GM10266 (cell line): ENCODE data around the gene RACK1.
"Not testable (repeated sequence)": the region's sequence is repeated elsewhere in the genome, so short reads cannot be mapped to it uniquely, and the experiment has no call there.

ENCODE experiments used
- DNase-seq: peaks from one replicate; pipeline ENCODE4 v3.0.0; 2012; ENCODE audit errors: extremely low spot score
- CTCF ChIP-seq: IDR thresholded peaks from 2 replicates; pipeline ENCODE4 v1.5.1; 2012; ENCODE audit warnings: mild to moderate bottlenecking, low read depth; ENCODE audit not compliant: control insufficient read depth, insufficient read depth; ENCODE audit errors: missing control alignments

RACK1 gene

DNA sequence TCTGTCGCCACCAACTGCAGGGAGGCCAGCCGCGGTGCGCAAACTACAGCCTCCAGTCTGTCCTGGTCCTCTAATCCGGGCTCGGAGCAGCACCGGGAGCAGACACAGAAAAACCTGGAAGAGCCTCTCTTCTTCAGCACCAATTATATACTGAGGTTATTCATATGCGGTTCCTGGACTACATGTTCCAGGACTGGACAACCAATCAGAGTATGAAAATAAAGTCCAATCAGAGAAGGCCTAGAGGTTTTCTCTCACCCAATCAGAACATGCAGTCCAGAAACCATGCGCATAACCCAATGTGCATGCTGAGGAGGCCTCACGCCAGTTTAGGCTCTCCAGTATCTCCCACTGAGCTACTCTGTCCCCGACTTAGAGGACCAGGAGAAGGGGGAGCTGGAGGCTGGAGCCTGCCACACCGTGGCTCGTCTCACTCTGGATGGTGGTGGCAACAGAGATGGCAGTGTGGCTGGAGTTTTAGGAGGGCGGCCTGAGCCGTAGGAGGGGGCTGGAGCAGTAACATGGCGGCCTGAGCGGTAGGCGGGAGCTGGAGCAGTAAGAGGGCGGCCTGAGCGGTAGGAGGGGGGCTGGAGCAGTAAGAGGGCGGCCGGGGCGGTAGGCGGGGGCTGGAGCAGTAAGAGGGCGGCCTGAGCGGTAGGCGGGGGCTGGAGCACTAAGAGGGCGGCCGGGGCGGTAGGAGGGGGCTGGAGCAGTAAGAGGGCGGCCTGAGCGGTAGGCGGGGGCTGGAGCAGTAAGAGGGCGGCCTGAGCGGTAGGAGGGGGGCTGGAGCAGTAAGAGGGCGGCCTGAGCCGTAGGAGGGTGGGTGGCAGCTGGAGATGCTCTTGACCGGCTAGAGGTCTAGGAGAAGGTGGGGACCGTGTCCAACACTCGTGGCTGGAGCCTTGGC, 37.6 kb upstream of the RACK1 start:
- no peak for TF ChIP-seq CTCF

DNA sequence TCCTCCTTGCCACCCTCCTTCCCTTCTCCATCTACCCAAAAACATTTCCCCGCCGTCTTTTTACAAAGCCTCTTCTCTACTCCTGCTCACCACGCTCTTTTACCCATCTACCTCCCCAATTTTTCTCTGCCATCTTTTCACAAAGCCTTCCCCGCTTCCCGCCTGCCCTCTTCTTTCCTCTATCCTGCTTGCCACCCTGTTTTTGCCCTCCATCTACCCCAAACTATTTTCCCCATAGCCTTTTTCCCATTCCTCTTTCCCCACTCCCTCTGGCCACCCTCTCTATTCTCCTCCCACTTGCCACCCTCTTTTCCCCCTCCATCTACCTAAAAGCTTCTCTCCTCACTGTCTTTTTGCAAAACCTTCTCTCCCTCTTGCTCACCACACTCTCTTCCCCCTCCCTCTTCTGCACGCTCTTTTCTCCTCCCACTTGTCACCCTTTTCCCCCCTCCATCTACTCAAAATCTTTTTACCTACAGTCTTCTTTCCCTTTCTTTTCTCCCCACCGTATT, 36.6 kb upstream of the RACK1 start:
- TF ChIP-seq CTCF, result no peak
- no peak for DNase-seq

More for the DNA sequence above, 37.6 kb upstream of the RACK1 start:
- no peak for DNase-seq

- peak; percentile 44 for TF ChIP-seq CTCF
- not testable (repeated sequence) for DNase-seq
Measured at GRCh38 chr5:181273433-181273744, 29.7 kb upstream of the RACK1 start.

GRCh38 chr5:181271081-181271480, 27.4 kb upstream of the RACK1 start:
- DNase-seq, result no peak
- TF ChIP-seq CTCF, result no peak

DNA sequence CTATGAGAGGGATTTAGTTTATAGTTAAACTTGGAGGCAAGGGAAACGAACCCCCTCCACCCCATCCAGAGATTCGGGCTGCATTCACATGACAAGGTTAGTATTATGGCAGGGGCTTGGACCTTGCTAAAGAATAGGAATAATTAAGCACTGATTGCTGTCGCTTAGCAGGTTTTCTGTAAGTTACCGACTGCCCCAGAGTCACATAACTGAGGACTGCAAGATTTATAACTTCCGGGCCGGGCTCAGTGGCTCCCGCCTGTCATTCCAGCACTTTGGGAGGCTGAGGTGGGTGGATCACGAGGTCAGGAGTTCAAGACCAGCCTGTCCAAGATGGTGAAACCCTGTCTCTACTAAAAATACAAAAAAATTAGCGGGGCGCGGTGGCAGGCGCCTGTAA, 24.2 kb upstream of the RACK1 start:
- DNase-seq, result not testable (repeated sequence)

- DNase-seq, result not testable (repeated sequence)
Measured at GRCh38 chr5:181267291-181267904, 23.7 kb upstream of the RACK1 start.

GRCh38 chr5:181265092-181265671, 21.5 kb upstream of the RACK1 start:
- TF ChIP-seq CTCF, result no peak
- no peak for DNase-seq

- no peak for TF ChIP-seq CTCF
- no peak for DNase-seq
Measured at GRCh38 chr5:181263633-181264032, 19.9 kb upstream of the RACK1 start.
